DOHH2 (cell line): ENCODE results near the gene SPATC1L.
"Not testable (repeated sequence)": the region's sequence is repeated elsewhere in the genome, so short reads cannot be mapped to it uniquely, and the experiment has no call there.

Source experiments
- H3F3A ChIP-seq: fragments of 200-600 bp; sonication (generic), shearing (Covaris generic); 2 replicates; pipeline ENCODE4 v1.6.0; 2016; ENCODE audit warnings: antibody characterized with exemption, mild to moderate bottlenecking; ENCODE audit not compliant: control insufficient read depth, insufficient read depth
- H3K27ac ChIP-seq: fragments of 200-600 bp; sonication (generic); 2 replicates; pipeline ENCODE4 v1.5.1; 2014; ENCODE audit warnings: low read depth, mild to moderate bottlenecking, low read length, moderate library complexity
- H3K27me3 ChIP-seq: fragments of 200-600 bp; sonication (generic); 2 replicates; pipeline ENCODE4 v1.6.1; 2014; ENCODE audit warnings: mild to moderate bottlenecking, low read length, mixed read lengths; ENCODE audit not compliant: control insufficient read depth
- H3K36me3 ChIP-seq: fragments of 200-600 bp; sonication (generic); 2 replicates; pipeline ENCODE4 v1.6.1; 2014; ENCODE audit warnings: mild to moderate bottlenecking, low read length, moderate library complexity, mixed read lengths; ENCODE audit not compliant: control insufficient read depth
- H3K4me1 ChIP-seq: fragments of 200-600 bp; sonication (generic); 2 replicates; pipeline ENCODE4 v1.6.1; 2014; ENCODE audit warnings: mild to moderate bottlenecking, low read length, mixed read lengths; ENCODE audit not compliant: control insufficient read depth
- H3K4me2 ChIP-seq: fragments of 200-600 bp; sonication (generic); 2 replicates; pipeline ENCODE4 v1.6.0; 2014; ENCODE audit warnings: mild to moderate bottlenecking, low read length, moderate library complexity
- H3K4me3 ChIP-seq: fragments of 200-600 bp; sonication (generic); 2 replicates; pipeline ENCODE4 v1.5.1; 2014; ENCODE audit warnings: mild to moderate bottlenecking, low read length, mixed read lengths
- H3K79me2 ChIP-seq: fragments of 200-600 bp; sonication (generic); 2 replicates; pipeline ENCODE4 v1.6.1; 2014; ENCODE audit warnings: mild to moderate bottlenecking, low read length, mixed read lengths; ENCODE audit not compliant: control insufficient read depth
- H3K9me2 ChIP-seq: fragments of 200-600 bp; sonication (generic); replicated peaks from 2 replicates; pipeline ENCODE4 v1.6.1; 2014; ENCODE audit warnings: mild to moderate bottlenecking, low read length, mixed read lengths; ENCODE audit not compliant: control insufficient read depth
- H3K9me3 ChIP-seq: fragments of 200-600 bp; sonication (generic); 2 replicates; pipeline ENCODE4 v1.6.1; 2014; ENCODE audit warnings: antibody characterized with exemption, low read length, mixed read lengths; ENCODE audit not compliant: control insufficient read depth, insufficient read depth
- H4K20me1 ChIP-seq: fragments of 200-600 bp; sonication (generic); 2 replicates; pipeline ENCODE4 v1.6.0; 2014; ENCODE audit warnings: low read depth, mild to moderate bottlenecking, antibody characterized with exemption, low read length, moderate library complexity; ENCODE audit not compliant: control insufficient read depth, insufficient read depth
- CTCF ChIP-seq: fragments of 200-600 bp; sonication (generic); IDR thresholded peaks from one replicate; pipeline ENCODE4 v1.5.1; 2014; ENCODE audit warnings: antibody characterized with exemption, mild to moderate bottlenecking, low read depth, low read length; ENCODE audit not compliant: poor library complexity, severe bottlenecking
- EZH2phosphoT487 ChIP-seq: fragments of 200-600 bp; sonication (generic); IDR thresholded peaks from 2 replicates; pipeline ENCODE4 v1.6.1; 2017; ENCODE audit warnings: borderline replicate concordance, mild to moderate bottlenecking, antibody characterized with exemption, low read length, moderate library complexity, mixed read lengths

The SPATC1L gene

GRCh38 chr21:46148106-46148505 is 36.2 kb downstream of the SPATC1L start:
- Histone ChIP-seq H3K36me3 (no peaks in the 10 kb centered on the region), H3K9me2 (no peaks in the 10 kb centered on the region), H3K79me2 (no peaks in the 10 kb centered on the region), H3K4me3 (no peak overlapping the region), H3K4me2 (no peak overlapping the region), H3K27me3 (no peaks in the 10 kb centered on the region), H3F3A (no peaks in the 10 kb centered on the region), H3K9me3 (peaks cover 5% of the 10 kb centered on the region; the same call in 1 of the 2 replicates), H3K27ac (no peak overlapping the region), H4K20me1 (no peaks in the 10 kb centered on the region), H3K4me1 (no peaks in the 10 kb centered on the region)
- TF ChIP-seq CTCF (no peak), EZH2phosphoT487 (no peak)

- H3K4me2 ChIP-seq, H3K79me2 ChIP-seq, H4K20me1 ChIP-seq, H3K9me2 ChIP-seq, H3K4me3 ChIP-seq, H3K9me3 ChIP-seq, H3F3A ChIP-seq, H3K4me1 ChIP-seq, H3K27ac ChIP-seq, H3K27me3 ChIP-seq, H3K36me3 ChIP-seq: not testable (repeated sequence)
- TF ChIP-seq CTCF = peak; percentile 54
Observed at GRCh38 chr21:46147429-46147828, 36.8 kb downstream of the SPATC1L start.

GRCh38 chr21:46146856-46147255 is 37.4 kb downstream of the SPATC1L start:
- no peaks in the 10 kb centered on the region for H3K4me1 ChIP-seq
- H4K20me1 ChIP-seq = no peaks in the 10 kb centered on the region
- peaks cover 5% of the 10 kb centered on the region; the same call in 1 of the 2 replicates for H3K9me3 ChIP-seq
- H3K36me3 ChIP-seq = no peaks in the 10 kb centered on the region
- no peak overlapping the region for H3K4me3 ChIP-seq
- H3F3A ChIP-seq = no peaks in the 10 kb centered on the region
- no peak overlapping the region for H3K4me2 ChIP-seq
- no peaks in the 10 kb centered on the region for H3K27me3 ChIP-seq
- no peaks in the 10 kb centered on the region for H3K9me2 ChIP-seq
- H3K79me2 ChIP-seq = no peaks in the 10 kb centered on the region
- TF ChIP-seq CTCF (no peak), EZH2phosphoT487 (no peak)
- no peak overlapping the region for H3K27ac ChIP-seq
